NCI-H2081 (cell line): ENCODE data around the gene IRAK1.
A peak's percentile ranks its signal among the peaks of the same experiment; 100 is the strongest.

ENCODE experiments used
- DNase-seq, 2 experiments: peaks; one replicate each; lab custom pipeline; 2025; lab: John Stamatoyannopoulos, UW

IRAK1 gene

GRCh38 chrX:153971124-153971449 lies 48.6 kb downstream of the IRAK1 start:
- peak; percentile 43 to 70 for DNase-seq

- peak in 1 of 2 experiments; percentile 18 for DNase-seq
These were observed 49.2 kb downstream of the IRAK1 start for GRCh38 chrX:153970357-153971123.

GRCh38 chrX:153969904-153970356 lies 49.8 kb downstream of the IRAK1 start:
- peak in 1 of 2 experiments; percentile 10 for DNase-seq

GRCh38 chrX:153969125-153969903 lies 50.4 kb downstream of the IRAK1 start:
- DNase-seq: no peak

GRCh38 chrX:153968754-153969124 lies 51.0 kb downstream of the IRAK1 start:
- DNase-seq: no peak

GRCh38 chrX:153968255-153968654 lies 51.4 kb downstream of the IRAK1 start:
- DNase-seq: no peak

GRCh38 chrX:153967536-153968224 lies 52.0 kb downstream of the IRAK1 start:
- no peak for DNase-seq

GRCh38 chrX:153966841-153967535 lies 52.7 kb downstream of the IRAK1 start:
- no peak for DNase-seq

- DNase-seq: no peak
These were observed 53.4 kb downstream of the IRAK1 start for GRCh38 chrX:153966283-153966688.

GRCh38 chrX:153965406-153965805 lies 54.3 kb downstream of the IRAK1 start:
- no peak for DNase-seq

- DNase-seq: no peak
These were observed 55.6 kb downstream of the IRAK1 start for GRCh38 chrX:153964105-153964504.

- DNase-seq: no peak
These were observed 56.2 kb downstream of the IRAK1 start for GRCh38 chrX:153963546-153963945.

GRCh38 chrX:153961292-153961691 lies 58.4 kb downstream of the IRAK1 start:
- DNase-seq: no peak

- DNase-seq: no peak
These were observed 58.9 kb downstream of the IRAK1 start for GRCh38 chrX:153960786-153961185.
